K562 (cell line): Measurements from ENCODE around the gene DBNL. TPM values are rescaled to one million over a fixed set of nuclear protein-coding genes. Genes with fewer than 3 reads are reported as not detected.
A peak's percentile ranks its signal among the peaks of the same experiment; 100 is the strongest.

Experiments
- ATAC-seq: fragments of 200-7000 bp; cut with Tn5 transposase; 3 replicates; pipeline ENCODE4 v1.9.1; 2020; ENCODE audit warnings: moderate library complexity
- BruUV-seq: library from RNA; stranded (reverse); fragments of 400-500 nt; replicated peaks from 2 replicates; lab custom pipeline; 2021; lab: Mats Ljungman, UMichigan
- CTCF ChIA-PET: fragments of 300-600 bp; formaldehyde crosslinking; extraction: SDS; loops from one replicate; lab custom pipeline; 2021; ENCODE audit warnings: low intra/inter-chr PET ratio; lab: Yijun Ruan, JAX
- POLR2A ChIA-PET: fragments of 300-600, 350-650 bp; sonication (Branson Sonifier 250); formaldehyde crosslinking; extraction: SDS; loops from one replicate; lab custom pipeline; 2021; ENCODE audit warnings: antibody characterized with exemption, inconsistent platforms; lab: Yijun Ruan, JAX
- DNase-seq, 4 experiments: peaks; one replicate each; pipeline versions ENCODE4 v3.0.0 to v3.0.0-alpha.2; 2011 to 2018; ENCODE audit warnings: low spot score in 3 of 4, mixed read lengths in 3 of 4; ENCODE audit errors: extremely low read depth in 1 of 4
- FAIRE-seq: peaks from 2 replicates; lab custom pipeline; 2011; peaks lifted over from hg19 to GRCh38; lab: Jason Lieb, UNC
- H2AFZ ChIP-seq: 2 replicates; pipeline ENCODE4 v1.6.0; 2011; ENCODE audit warnings: low read depth, low read length, control low read depth, inconsistent platforms
- H3K27ac ChIP-seq: fragments of 200-600 bp; 3 replicates; pipeline ENCODE4 v1.8.0; 2011; ENCODE audit warnings: low read depth, mild to moderate bottlenecking, control low read depth, inconsistent platforms, low read length, moderate library complexity, mixed read lengths; ENCODE audit errors: extremely low read depth
- H3K27me3 ChIP-seq, 2 experiments: fragments of 300-600 bp in 1 of 2; 2 replicates in 1 of 2; 3 replicates in 1 of 2; pipeline versions ENCODE4 v1.6.0 to v1.8.0; 2011; ENCODE audit warnings: inconsistent platforms in 2 of 2, low read length in 2 of 2, mild to moderate bottlenecking in 1 of 2, mixed read lengths in 1 of 2, moderate library complexity in 1 of 2; ENCODE audit not compliant: control insufficient read depth in 2 of 2, insufficient read depth in 2 of 2
- H3K36me3 ChIP-seq: fragments of 300-600 bp; 3 replicates; pipeline ENCODE4 v1.8.0; 2011; ENCODE audit warnings: mild to moderate bottlenecking, low read length, inconsistent platforms; ENCODE audit not compliant: control insufficient read depth, insufficient read depth
- H3K4me1 ChIP-seq, 2 experiments: fragments of 200-600 bp in 1 of 2; replicated peaks in 1 of 2; 2 replicates in 1 of 2; 3 replicates in 1 of 2; pipeline versions ENCODE4 v1.5.1 to v1.8.0; 2011; ENCODE audit warnings: inconsistent platforms in 2 of 2, low read length in 2 of 2, mild to moderate bottlenecking in 1 of 2, mixed read lengths in 1 of 2, moderate library complexity in 1 of 2; ENCODE audit not compliant: control insufficient read depth in 2 of 2, insufficient read depth in 2 of 2
- H3K4me2 ChIP-seq: 2 replicates; pipeline ENCODE4 v1.6.1; 2011; ENCODE audit warnings: low read length, control low read depth, inconsistent platforms, mixed read lengths; ENCODE audit not compliant: insufficient read depth
- H3K4me3 ChIP-seq: fragments of 200-600 bp; sonication (generic), shearing (Covaris generic); 2 replicates; pipeline ENCODE4 v1.5.1; 2016; ENCODE audit warnings: control low read depth, inconsistent platforms
- H3K79me2 ChIP-seq: fragments of 200-600 bp; 3 replicates; pipeline ENCODE4 v1.8.0; 2011; ENCODE audit warnings: low read length, inconsistent platforms; ENCODE audit not compliant: control insufficient read depth, insufficient read depth
- H3K9ac ChIP-seq, 2 experiments: 2 replicates each; pipeline versions ENCODE4 v1.6.0 to v1.6.1; 2011; ENCODE audit warnings: low read depth in 2 of 2, low read length in 2 of 2, control low read depth in 1 of 2, inconsistent platforms in 1 of 2, mild to moderate bottlenecking in 1 of 2, mixed read lengths in 1 of 2; ENCODE audit not compliant: insufficient read depth in 1 of 2
- H3K9me1 ChIP-seq: one replicate; pipeline ENCODE4 v1.6.0; 2011; ENCODE audit warnings: inconsistent platforms, mild to moderate bottlenecking, low read length, moderate library complexity; ENCODE audit not compliant: control insufficient read depth, insufficient read depth
- H3K9me3 ChIP-seq: replicated peaks from 2 replicates; pipeline ENCODE4 v1.5.1; 2011; ENCODE audit warnings: low read depth, low read length, inconsistent platforms; ENCODE audit not compliant: control insufficient read depth, insufficient read depth
- H4K20me1 ChIP-seq: replicated peaks from 2 replicates; pipeline ENCODE4 v1.6.1; 2011; ENCODE audit warnings: low read length, inconsistent platforms, mixed read lengths; ENCODE audit not compliant: control insufficient read depth, insufficient read depth
- CREM ChIP-seq: IDR thresholded peaks from 2 replicates; pipeline ENCODE4 v1.6.1; 2014; ENCODE audit warnings: antibody characterized with exemption, low read depth
- ESRRB ChIP-seq: fragments of 250-450 bp; sonication (Bioruptor Pico); IDR thresholded peaks from 2 replicates; pipeline ENCODE4 v1.5.0; 2020; ENCODE audit warnings: mild to moderate bottlenecking, moderate library complexity, borderline replicate concordance
- GATAD2A ChIP-seq: fragments of 450-650 bp; IDR thresholded peaks from 2 replicates; pipeline ENCODE4 v1.6.1; 2017
- HSF4 ChIP-seq: fragments of 250-450 bp; sonication (Bioruptor Pico); IDR thresholded peaks from 2 replicates; pipeline ENCODE4 v2.1.2; 2022; ENCODE audit warnings: mild to moderate bottlenecking, moderate library complexity, borderline replicate concordance
- KDM4B ChIP-seq, 2 experiments: fragments of 450-650 bp in 1 of 2; sonication (generic) in 1 of 2; IDR thresholded peaks; 2 replicates each; pipeline ENCODE4 v1.6.1; 2016 to 2017; ENCODE audit warnings: borderline replicate concordance in 2 of 2, antibody characterized with exemption in 1 of 2, low read depth in 1 of 2, mild to moderate bottlenecking in 1 of 2
- KDM5B ChIP-seq: fragments of 200-600 bp; sonication (generic); IDR thresholded peaks from 2 replicates; pipeline ENCODE4 v1.6.1; 2012; ENCODE audit warnings: low read depth, mild to moderate bottlenecking, moderate library complexity, low read length, control low read depth, inconsistent platforms; ENCODE audit not compliant: insufficient replicate concordance
- MTA1 ChIP-seq: fragments of 450-650 bp; IDR thresholded peaks from 2 replicates; pipeline ENCODE4 v1.6.1; 2017; ENCODE audit warnings: borderline replicate concordance
- NR2F6 ChIP-seq: fragments of 450-650 bp; formaldehyde crosslinking; IDR thresholded peaks from 2 replicates; pipeline ENCODE4 v1.4.0; 2020; ENCODE audit warnings: mild to moderate bottlenecking
- OTX1 ChIP-seq: fragments of 450-650 bp; formaldehyde crosslinking; IDR thresholded peaks from 2 replicates; pipeline ENCODE4 v1.4.0; 2022; ENCODE audit warnings: mild to moderate bottlenecking
- RBM22 ChIP-seq: fragments of 200-400 bp; formaldehyde crosslinking; IDR thresholded peaks from 2 replicates; pipeline ENCODE4 v1.6.1; 2018; ENCODE audit warnings: low read length, low read depth; ENCODE audit not compliant: poor library complexity, severe bottlenecking
- WGBS: fragments of 100-300 bp; shearing (Covaris generic); methylation state at CpG from one replicate; pipeline ENCODE4 v1.1.6; 2016; ENCODE audit warnings: low coverage, mixed read lengths; ENCODE audit not compliant: insufficient coverage; ENCODE audit errors: missing lambda C conversion rate; 5-methylcytosine and 5-hydroxymethylcytosine counted together
- in situ Hi-C: fragments of 300-500 bp; cut with MboI; formaldehyde crosslinking; loops from 4 replicates; pipeline ENCODE4 v1.15.0; 2018; ENCODE audit warnings: inconsistent platforms, mixed read lengths
- intact Hi-C: fragments of 100-400 bp; cut with micrococcal nuclease; formaldehyde crosslinking; loops from 2 replicates; pipeline ENCODE4 v1.14.2; 2022
- polyA plus RNA-seq, 8 experiments: library from polyadenylated mRNA; depleted of rRNA in 4 of 8; stranded (reverse) in 5 of 8; unstranded in 3 of 8; fragments of >200 nt; fragmentation: Nextera tagmentation in 2 of 8; fragmentation: Illumina TruSeq in 1 of 8; extraction: Ambion mirVana in 2 of 8; extraction: Trizol in 1 of 8; gene quantifications; 2 replicates each; pipeline versions ENCODE4 v1.2.1 to v1.2.3, GENCODE V29; 2011 to 2014; ENCODE audit warnings: inconsistent platforms in 1 of 8, missing spikeins in 1 of 8
- total RNA-seq, 7 experiments: library from RNA; depleted of rRNA in 6 of 7; stranded (reverse); fragments of >200 nt in 6 of 7; fragmentation: Illumina TruSeq in 2 of 7; extraction: Trizol in 2 of 7; gene quantifications; 2 replicates each; pipeline versions ENCODE4 v1.2.1 to v1.2.3, GENCODE V29; 2011 to 2021; ENCODE audit warnings: low replicate concordance in 1 of 7
- TF ChIP-seq, protein P1 (sequence below), 3 experiments: IDR thresholded peaks in 2 of 3; conservative IDR thresholded peaks in 1 of 3; 2 replicates each; pipeline ENCODE4 v1.5.1; 2011 to 2012; ENCODE audit warnings: low read length in 3 of 3, mild to moderate bottlenecking in 3 of 3, control low read depth in 2 of 3, improper control_type of control experiment in 1 of 3, inconsistent platforms in 1 of 3, low read depth in 1 of 3, mixed read lengths in 1 of 3, moderate library complexity in 1 of 3; ENCODE audit not compliant: insufficient read depth in 2 of 3
- TF ChIP-seq, protein P2 (sequence below): fragments of 450-650 bp; conservative IDR thresholded peaks from 2 replicates; pipeline ENCODE4 v1.6.1; 2016; ENCODE audit warnings: missing genetic modification characterization, low read depth, mild to moderate bottlenecking, control low read depth, missing compliant biosample characterization
- TF ChIP-seq, protein P3 (sequence below): fragments of 450-650 bp; IDR thresholded peaks from 2 replicates; pipeline ENCODE4 v1.6.1; 2018; ENCODE audit not compliant: partially characterized antibody

DBNL gene
- total and polyA plus RNA-seq, 9 of the 15 experiments (the other 6 are each of a cell fraction or from before 2014, with no cell fraction given) = 1.9 to 65.1 (median 38.9) TPM

DNA sequence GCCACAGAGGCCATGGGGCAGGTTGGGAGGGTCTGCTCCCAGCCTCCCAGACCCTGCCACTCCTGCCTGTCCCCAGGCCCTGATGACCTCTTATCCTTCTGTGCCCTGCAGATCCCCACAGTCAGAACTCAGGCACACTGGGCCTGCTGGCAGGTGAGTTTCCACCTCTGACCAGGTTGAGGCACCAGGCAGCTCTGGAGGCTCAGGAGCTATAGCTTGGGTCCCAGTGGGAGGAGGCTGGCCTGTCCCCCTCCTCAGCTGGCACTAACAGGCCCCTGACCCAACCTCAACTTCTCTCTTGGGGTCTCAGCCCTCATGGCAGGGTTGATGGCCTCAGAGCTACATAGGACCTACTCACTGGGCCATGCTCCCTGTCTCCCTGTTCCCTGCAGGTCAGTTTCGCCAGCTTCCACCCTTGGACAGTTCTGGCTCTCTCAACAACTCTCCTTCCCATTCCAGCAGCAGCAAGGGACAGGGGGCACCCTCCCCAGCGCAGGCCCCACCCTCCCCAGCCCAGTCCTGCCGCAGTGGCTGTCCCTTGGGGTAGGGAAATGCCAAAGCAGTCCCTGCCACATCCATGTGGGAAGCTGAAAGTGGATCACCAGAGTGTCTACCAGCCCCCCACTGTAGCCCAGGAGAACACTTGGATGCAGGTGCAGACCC is 56.9 kb downstream of the DBNL start:
- FAIRE-seq (no peak), ATAC-seq (no peak), DNase-seq (no peak)
- H3K79me2 ChIP-seq = no peaks in the 10 kb centered on the region
- peak overlapping the region in 1 of 2 experiments; percentile 35; a peak in 1 of 4 replicates for H3K9ac ChIP-seq
- peaks cover 0 to 32% of the 10 kb centered on the region in 2 experiments; a peak in 4 of 5 replicates for H3K4me1 ChIP-seq
- H3K4me3 ChIP-seq = no peak overlapping the region
- H3K36me3 ChIP-seq = no peaks in the 10 kb centered on the region
- H3K9me1 ChIP-seq = no peaks in the 10 kb centered on the region
- no peaks in the 10 kb centered on the region for H3K9me3 ChIP-seq
- no peak overlapping the region for H3K27ac ChIP-seq
- intact Hi-C loops = no loop called here
- peaks cover 17 to 30% of the 10 kb centered on the region in 2 experiments; a peak in 4 of 5 replicates for H3K27me3 ChIP-seq
- WGBS = 44% methylated on average over 2 of the region's 3 CpGs
- in situ Hi-C loops = no loop called here
- POLR2A ChIA-PET = interaction anchor here (0.6 to 1.2 kb wide), 4 partner anchors 10 to 38 kb away, joined by 3 to 4 read pairs (median 3); no protein-coding TSS in a partner anchor
- H2AFZ ChIP-seq = no peak overlapping the region
- TF ChIP-seq ESRRB (no peak), MTA1 (no peak), CREM (no peak), KDM4B (IDR thresholded peaks at IDR 0.05; ENCODE audit: borderline replicate concordance in 2 of 2, low read depth in 1 of 2) (no peak), HSF4 (CRISPR knock-in tag) (no peak), KDM5B (no peak), NR2F6 (no peak), OTX1 (CRISPR knock-in tag) (no peak), RBM22 (no peak), GATAD2A (no peak)
- TF ChIP-seq, protein P1, sequence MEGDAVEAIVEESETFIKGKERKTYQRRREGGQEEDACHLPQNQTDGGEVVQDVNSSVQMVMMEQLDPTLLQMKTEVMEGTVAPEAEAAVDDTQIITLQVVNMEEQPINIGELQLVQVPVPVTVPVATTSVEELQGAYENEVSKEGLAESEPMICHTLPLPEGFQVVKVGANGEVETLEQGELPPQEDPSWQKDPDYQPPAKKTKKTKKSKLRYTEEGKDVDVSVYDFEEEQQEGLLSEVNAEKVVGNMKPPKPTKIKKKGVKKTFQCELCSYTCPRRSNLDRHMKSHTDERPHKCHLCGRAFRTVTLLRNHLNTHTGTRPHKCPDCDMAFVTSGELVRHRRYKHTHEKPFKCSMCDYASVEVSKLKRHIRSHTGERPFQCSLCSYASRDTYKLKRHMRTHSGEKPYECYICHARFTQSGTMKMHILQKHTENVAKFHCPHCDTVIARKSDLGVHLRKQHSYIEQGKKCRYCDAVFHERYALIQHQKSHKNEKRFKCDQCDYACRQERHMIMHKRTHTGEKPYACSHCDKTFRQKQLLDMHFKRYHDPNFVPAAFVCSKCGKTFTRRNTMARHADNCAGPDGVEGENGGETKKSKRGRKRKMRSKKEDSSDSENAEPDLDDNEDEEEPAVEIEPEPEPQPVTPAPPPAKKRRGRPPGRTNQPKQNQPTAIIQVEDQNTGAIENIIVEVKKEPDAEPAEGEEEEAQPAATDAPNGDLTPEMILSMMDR (IDR thresholded peaks at IDR 0.05 in 2 of 3, conservative IDR thresholded peaks at IDR 0.05 in 1 of 3; ENCODE audit: insufficient read depth in 2 of 3, low read depth in 1 of 3, low read length in 3 of 3) = no peak
- TF ChIP-seq, protein P2, sequence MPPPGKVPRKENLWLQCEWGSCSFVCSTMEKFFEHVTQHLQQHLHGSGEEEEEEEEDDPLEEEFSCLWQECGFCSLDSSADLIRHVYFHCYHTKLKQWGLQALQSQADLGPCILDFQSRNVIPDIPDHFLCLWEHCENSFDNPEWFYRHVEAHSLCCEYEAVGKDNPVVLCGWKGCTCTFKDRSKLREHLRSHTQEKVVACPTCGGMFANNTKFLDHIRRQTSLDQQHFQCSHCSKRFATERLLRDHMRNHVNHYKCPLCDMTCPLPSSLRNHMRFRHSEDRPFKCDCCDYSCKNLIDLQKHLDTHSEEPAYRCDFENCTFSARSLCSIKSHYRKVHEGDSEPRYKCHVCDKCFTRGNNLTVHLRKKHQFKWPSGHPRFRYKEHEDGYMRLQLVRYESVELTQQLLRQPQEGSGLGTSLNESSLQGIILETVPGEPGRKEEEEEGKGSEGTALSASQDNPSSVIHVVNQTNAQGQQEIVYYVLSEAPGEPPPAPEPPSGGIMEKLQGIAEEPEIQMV = no peak
- TF ChIP-seq, protein P3, sequence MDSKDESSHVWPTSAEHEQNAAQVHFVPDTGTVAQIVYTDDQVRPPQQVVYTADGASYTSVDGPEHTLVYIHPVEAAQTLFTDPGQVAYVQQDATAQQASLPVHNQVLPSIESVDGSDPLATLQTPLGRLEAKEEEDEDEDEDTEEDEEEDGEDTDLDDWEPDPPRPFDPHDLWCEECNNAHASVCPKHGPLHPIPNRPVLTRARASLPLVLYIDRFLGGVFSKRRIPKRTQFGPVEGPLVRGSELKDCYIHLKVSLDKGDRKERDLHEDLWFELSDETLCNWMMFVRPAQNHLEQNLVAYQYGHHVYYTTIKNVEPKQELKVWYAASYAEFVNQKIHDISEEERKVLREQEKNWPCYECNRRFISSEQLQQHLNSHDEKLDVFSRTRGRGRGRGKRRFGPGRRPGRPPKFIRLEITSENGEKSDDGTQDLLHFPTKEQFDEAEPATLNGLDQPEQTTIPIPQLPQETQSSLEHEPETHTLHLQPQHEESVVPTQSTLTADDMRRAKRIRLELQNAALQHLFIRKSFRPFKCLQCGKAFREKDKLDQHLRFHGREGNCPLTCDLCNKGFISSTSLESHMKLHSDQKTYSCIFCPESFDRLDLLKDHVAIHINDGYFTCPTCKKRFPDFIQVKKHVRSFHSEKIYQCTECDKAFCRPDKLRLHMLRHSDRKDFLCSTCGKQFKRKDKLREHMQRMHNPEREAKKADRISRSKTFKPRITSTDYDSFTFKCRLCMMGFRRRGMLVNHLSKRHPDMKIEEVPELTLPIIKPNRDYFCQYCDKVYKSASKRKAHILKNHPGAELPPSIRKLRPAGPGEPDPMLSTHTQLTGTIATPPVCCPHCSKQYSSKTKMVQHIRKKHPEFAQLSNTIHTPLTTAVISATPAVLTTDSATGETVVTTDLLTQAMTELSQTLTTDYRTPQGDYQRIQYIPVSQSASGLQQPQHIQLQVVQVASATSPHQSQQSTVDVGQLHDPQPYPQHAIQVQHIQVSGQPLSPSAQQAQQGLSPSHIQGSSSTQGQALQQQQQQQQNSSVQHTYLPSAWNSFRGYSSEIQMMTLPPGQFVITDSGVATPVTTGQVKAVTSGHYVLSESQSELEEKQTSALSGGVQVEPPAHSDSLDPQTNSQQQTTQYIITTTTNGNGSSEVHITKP = no peak
- 0 out of 2 replicates have a peak, but pooled peaks cover 4% of the 10 kb centered on the region for H4K20me1 ChIP-seq
- CTCF ChIA-PET = no interaction called here
- no peak overlapping the region for H3K4me2 ChIP-seq
- no TSS peak for BruUV-seq
